ENCODE measurements around the gene FBXW8. TPM values are rescaled to one million over a fixed set of nuclear protein-coding genes. Genes with fewer than 3 reads are reported as not detected.

The FBXW8 gene
- total and polyA plus RNA-seq, 2 donors from 2014 or later = 3.3 to 20.3 TPM

- intact Hi-C loops (cut with DNase I) = no loop called here
- Histone ChIP-seq H3K4me3 (ENCODE audit: low read length in 3 of 3) (no peak overlapping the region), H3K27me3 (ENCODE audit: control insufficient read depth, insufficient read depth, low read length) (no peaks in the 10 kb centered on the region), H3K9ac (ENCODE audit: low read length in 3 of 3) (no peak overlapping the region), H3K9me3 (ENCODE audit: control insufficient read depth in 2 of 3, insufficient read depth in 1 of 3, low read length in 3 of 3) (no peaks in the 10 kb centered on the region), H3K36me3 (ENCODE audit: control insufficient read depth in 2 of 3, insufficient read depth in 3 of 3, low read length in 3 of 3) (no peaks in the 10 kb centered on the region), H3K27ac (ENCODE audit: low read depth in 2 of 2, low read length in 2 of 2) (no peak overlapping the region), H3K4me1 (ENCODE audit: control insufficient read depth in 2 of 3, insufficient read depth in 2 of 3, low read depth in 1 of 3, low read length in 3 of 3) (peaks cover 0 to 3% (median 0%) of the 10 kb centered on the region in 3 donors)
- no peak for TF ChIP-seq CTCF (IDR thresholded peaks at IDR 0.05; ENCODE audit: borderline replicate concordance, extremely low read depth, insufficient read depth)
- DNase-seq = no peak
- FAIRE-seq = no peak
Measured at GRCh38 chr12:117060246-117060928, 149.6 kb downstream of the FBXW8 start.

- H3K9me3 ChIP-seq (ENCODE audit: control insufficient read depth in 2 of 3, insufficient read depth in 1 of 3, low read length in 3 of 3) = no peaks in the 10 kb centered on the region
- no peak overlapping the region for H3K9ac ChIP-seq (ENCODE audit: low read length in 3 of 3)
- no peak overlapping the region for H3K4me3 ChIP-seq (ENCODE audit: low read length in 3 of 3)
- no peak overlapping the region for H3K27ac ChIP-seq (ENCODE audit: low read depth in 2 of 2, low read length in 2 of 2)
- DNase-seq (no peak), FAIRE-seq (no peak)
- H3K36me3 ChIP-seq (ENCODE audit: control insufficient read depth in 2 of 3, insufficient read depth in 3 of 3, low read length in 3 of 3) = no peaks in the 10 kb centered on the region
- H3K4me1 ChIP-seq (ENCODE audit: control insufficient read depth in 2 of 3, insufficient read depth in 2 of 3, low read depth in 1 of 3, low read length in 3 of 3) = peaks cover 0 to 3% (median 0%) of the 10 kb centered on the region in 3 donors
- intact Hi-C loops (cut with DNase I) = no loop called here
- TF ChIP-seq CTCF (IDR thresholded peaks at IDR 0.05; ENCODE audit: borderline replicate concordance, extremely low read depth, insufficient read depth) = no peak
- no peaks in the 10 kb centered on the region for H3K27me3 ChIP-seq (ENCODE audit: control insufficient read depth, insufficient read depth, low read length)
Measured at GRCh38 chr12:117060929-117061305, 150.2 kb downstream of the FBXW8 start.

- Histone ChIP-seq H3K36me3 (ENCODE audit: control insufficient read depth in 2 of 3, insufficient read depth in 3 of 3, low read length in 3 of 3) (no peaks in the 10 kb centered on the region), H3K4me1 (ENCODE audit: control insufficient read depth in 2 of 3, insufficient read depth in 2 of 3, low read depth in 1 of 3, low read length in 3 of 3) (peaks cover 0 to 3% (median 0%) of the 10 kb centered on the region in 3 donors), H3K27ac (ENCODE audit: low read depth in 2 of 2, low read length in 2 of 2) (no peak overlapping the region), H3K27me3 (ENCODE audit: control insufficient read depth, insufficient read depth, low read length) (no peaks in the 10 kb centered on the region), H3K9ac (ENCODE audit: low read length in 3 of 3) (no peak overlapping the region), H3K9me3 (ENCODE audit: control insufficient read depth in 2 of 3, insufficient read depth in 1 of 3, low read length in 3 of 3) (no peaks in the 10 kb centered on the region), H3K4me3 (ENCODE audit: low read length in 3 of 3) (no peak overlapping the region)
- no peak for TF ChIP-seq CTCF (IDR thresholded peaks at IDR 0.05; ENCODE audit: borderline replicate concordance, extremely low read depth, insufficient read depth)
- FAIRE-seq (no peak), DNase-seq (no peak)
- intact Hi-C loops (cut with DNase I) = no loop called here
Measured at GRCh38 chr12:117061555-117062079, 150.9 kb downstream of the FBXW8 start.

Data from kidney (tissue), 14 donors.